AG09309 (cell line): ENCODE measurements around the gene LMAN2.
"Not testable (repeated sequence)": the region's sequence is repeated elsewhere in the genome, so short reads cannot be mapped to it uniquely, and the experiment has no call there.

Experiments
- DNase-seq: peaks from one replicate; pipeline ENCODE4 v3.0.0-alpha.2; 2010; ENCODE audit warnings: low read depth
- H3K4me3 ChIP-seq: 2 replicates; pipeline ENCODE4 v1.5.1; 2011; ENCODE audit warnings: mild to moderate bottlenecking, low read depth, low read length, moderate library complexity; ENCODE audit not compliant: control insufficient read depth
- CTCF ChIP-seq: IDR thresholded peaks from 2 replicates; pipeline ENCODE4 v1.5.1; 2011; ENCODE audit warnings: mild to moderate bottlenecking, low read depth, low read length, inconsistent platforms; ENCODE audit not compliant: insufficient read depth, control insufficient read depth; ENCODE audit errors: missing control alignments

Gene LMAN2

GRCh38 chr5:177346820-177347219 is 4.6 kb downstream of the LMAN2 start:
- no peak for DNase-seq
- no peak overlapping the region for H3K4me3 ChIP-seq
- no peak for TF ChIP-seq CTCF

GRCh38 chr5:177344891-177345290 is 6.6 kb downstream of the LMAN2 start:
- no peak for DNase-seq
- H3K4me3 ChIP-seq, result no peak overlapping the region
- TF ChIP-seq CTCF, result no peak

- TF ChIP-seq CTCF, result no peak
- no peak overlapping the region for H3K4me3 ChIP-seq
- DNase-seq, result no peak
These were observed 7.7 kb downstream of the LMAN2 start for GRCh38 chr5:177343777-177344176.

- not testable (repeated sequence) for H3K4me3 ChIP-seq, DNase-seq
These were observed 8.5 kb downstream of the LMAN2 start for GRCh38 chr5:177343000-177343399.

- no peak for TF ChIP-seq CTCF
- no peak for DNase-seq
These were observed 12.3 kb downstream of the LMAN2 start for GRCh38 chr5:177339107-177339638.

GRCh38 chr5:177338251-177339106 is 13.0 kb downstream of the LMAN2 start:
- no peak for TF ChIP-seq CTCF
- H3K4me3 ChIP-seq, result no peak overlapping the region
- no peak for DNase-seq

More at GRCh38 chr5:177339107-177339638, 12.3 kb downstream of the LMAN2 start:
- H3K4me3 ChIP-seq, result no peak overlapping the region
